HepG2 (cell line): ENCODE data around the gene RIPOR3. TPM values are rescaled to one million over a fixed set of nuclear protein-coding genes. Genes with fewer than 3 reads are reported as not detected.
A peak's percentile ranks its signal among the peaks of the same experiment; 100 is the strongest.

Experiments used
- ARNT2 ChIP-seq: sonication (generic); formaldehyde crosslinking; IDR thresholded peaks from 2 replicates; pipeline ENCODE4 v1.8.0; 2022; ENCODE audit warnings: mild to moderate bottlenecking, low read depth, missing genetic modification reagents, moderate library complexity
- ATF7 ChIP-seq, 2 experiments: fragments of 450-650 bp in 1 of 2; sonication (generic) in 1 of 2; formaldehyde crosslinking in 1 of 2; IDR thresholded peaks; 2 replicates each; pipeline versions ENCODE4 v1.4.0 to v1.6.1; 2016 to 2020; ENCODE audit warnings: antibody characterized with exemption in 1 of 2, mild to moderate bottlenecking in 1 of 2, missing genetic modification reagents in 1 of 2
- DNMT1 ChIP-seq: sonication (generic); formaldehyde crosslinking; IDR thresholded peaks from 2 replicates; pipeline ENCODE4 v1.5.1; 2020; ENCODE audit warnings: mild to moderate bottlenecking, missing genetic modification reagents
- FIP1L1 ChIP-seq: fragments of 200-400 bp; formaldehyde crosslinking; IDR thresholded peaks from 2 replicates; pipeline ENCODE4 v1.6.1; 2018; ENCODE audit warnings: low read depth, mild to moderate bottlenecking, low read length, moderate library complexity, borderline replicate concordance; ENCODE audit not compliant: insufficient read depth
- GPN1 ChIP-seq: sonication (generic); formaldehyde crosslinking; IDR thresholded peaks from 2 replicates; pipeline ENCODE4 v1.5.1; 2020; ENCODE audit warnings: missing genetic modification reagents, borderline replicate concordance
- HNF4A ChIP-seq: sonication (generic); formaldehyde crosslinking; IDR thresholded peaks from 2 replicates; pipeline ENCODE4 v1.4.0; 2020; ENCODE audit warnings: missing genetic modification reagents
- ISL2 ChIP-seq: sonication (generic); formaldehyde crosslinking; IDR thresholded peaks from 2 replicates; pipeline ENCODE4 v1.5.0; 2020; ENCODE audit warnings: missing genetic modification reagents
- JUN ChIP-seq: sonication (generic); formaldehyde crosslinking; IDR thresholded peaks from 2 replicates; pipeline ENCODE4 v1.4.0; 2020; ENCODE audit warnings: mild to moderate bottlenecking, missing genetic modification reagents
- KDM3A ChIP-seq: IDR thresholded peaks from 2 replicates; pipeline ENCODE4 v1.6.1; 2018; ENCODE audit warnings: low read depth, missing compliant biosample characterization
- KLF9 ChIP-seq: IDR thresholded peaks from 2 replicates; pipeline ENCODE4 v1.6.1; 2016; ENCODE audit warnings: low read depth
- PAWR ChIP-seq: sonication (generic); formaldehyde crosslinking; IDR thresholded peaks from 2 replicates; pipeline ENCODE4 v1.4.0; 2020; ENCODE audit warnings: missing genetic modification reagents, mild to moderate bottlenecking, borderline replicate concordance
- RARG ChIP-seq: sonication (generic); formaldehyde crosslinking; IDR thresholded peaks from 2 replicates; pipeline ENCODE4 v1.4.0; 2020; ENCODE audit warnings: low read depth, mild to moderate bottlenecking, missing genetic modification reagents
- SMAD1 ChIP-seq: sonication (generic); formaldehyde crosslinking; IDR thresholded peaks from 2 replicates; pipeline ENCODE4 v1.4.0; 2020; ENCODE audit warnings: missing genetic modification reagents, low read depth, mild to moderate bottlenecking, borderline replicate concordance
- SNAI1 ChIP-seq: sonication (generic); formaldehyde crosslinking; IDR thresholded peaks from 2 replicates; pipeline ENCODE4 v1.5.0; 2020; ENCODE audit warnings: mild to moderate bottlenecking, missing genetic modification reagents, borderline replicate concordance
- THYN1 ChIP-seq: sonication (generic); formaldehyde crosslinking; IDR thresholded peaks from 2 replicates; pipeline ENCODE4 v1.8.1; 2023; ENCODE audit warnings: low read depth, mild to moderate bottlenecking, moderate library complexity, missing genetic modification reagents, borderline replicate concordance
- ZFP82 ChIP-seq: sonication (generic); formaldehyde crosslinking; IDR thresholded peaks from 2 replicates; pipeline ENCODE4 v1.5.1; 2020; ENCODE audit warnings: mild to moderate bottlenecking, missing genetic modification reagents, borderline replicate concordance
- ZNF160 ChIP-seq: sonication (generic); formaldehyde crosslinking; IDR thresholded peaks from 2 replicates; pipeline ENCODE4 v1.8.0; 2022; ENCODE audit warnings: mild to moderate bottlenecking, inconsistent platforms, missing genetic modification reagents
- ZNF17 ChIP-seq: sonication (generic); formaldehyde crosslinking; IDR thresholded peaks from 2 replicates; pipeline ENCODE4 v1.5.0; 2020; ENCODE audit warnings: mild to moderate bottlenecking, missing genetic modification reagents
- ZNF274 ChIP-seq: sonication (generic); formaldehyde crosslinking; IDR thresholded peaks from 2 replicates; pipeline ENCODE4 v1.5.1; 2020; ENCODE audit warnings: mild to moderate bottlenecking, missing genetic modification reagents
- ZNF30 ChIP-seq: sonication (generic); formaldehyde crosslinking; IDR thresholded peaks from 2 replicates; pipeline ENCODE4 v1.5.0; 2020; ENCODE audit warnings: mild to moderate bottlenecking, missing genetic modification reagents
- ZNF317 ChIP-seq: sonication (generic); formaldehyde crosslinking; IDR thresholded peaks from 2 replicates; pipeline ENCODE4 v1.5.0; 2020; ENCODE audit warnings: mild to moderate bottlenecking, missing genetic modification reagents
- ZNF441 ChIP-seq: sonication (generic); formaldehyde crosslinking; IDR thresholded peaks from 2 replicates; pipeline ENCODE4 v1.7.0; 2021; ENCODE audit warnings: missing genetic modification reagents, borderline replicate concordance
- ZNF468 ChIP-seq: sonication (generic); formaldehyde crosslinking; IDR thresholded peaks from 2 replicates; pipeline ENCODE4 v1.8.0; 2022; ENCODE audit warnings: mild to moderate bottlenecking, moderate library complexity, missing genetic modification reagents
- ZNF674 ChIP-seq: sonication (generic); formaldehyde crosslinking; IDR thresholded peaks from 2 replicates; pipeline ENCODE4 v1.5.0; 2020; ENCODE audit warnings: low read depth, mild to moderate bottlenecking, missing genetic modification reagents
- ZNF790 ChIP-seq: sonication (generic); formaldehyde crosslinking; IDR thresholded peaks from 2 replicates; pipeline ENCODE4 v1.8.0; 2022; ENCODE audit warnings: missing genetic modification reagents, mild to moderate bottlenecking, borderline replicate concordance
- ZSCAN21 ChIP-seq: sonication (generic); formaldehyde crosslinking; IDR thresholded peaks from 2 replicates; pipeline ENCODE4 v1.8.0; 2022; ENCODE audit warnings: mild to moderate bottlenecking, missing genetic modification reagents, moderate library complexity, borderline replicate concordance
- ZSCAN29 ChIP-seq: sonication (generic); formaldehyde crosslinking; conservative IDR thresholded peaks from 2 replicates; pipeline ENCODE4 v1.4.0; 2020; ENCODE audit warnings: mild to moderate bottlenecking, missing genetic modification reagents
- polyA plus RNA-seq, 8 experiments: library from polyadenylated mRNA; depleted of rRNA in 3 of 8; stranded (reverse) in 7 of 8; unstranded in 1 of 8; fragments of >200 nt; fragmentation: Illumina TruSeq in 4 of 8; extraction: Trizol in 4 of 8; gene quantifications; 2 replicates each; pipeline versions ENCODE4 v1.2.1 to v1.2.3, GENCODE V29; 2011 to 2016; ENCODE audit warnings: low read depth in 4 of 8, missing spikeins in 1 of 8, mixed read lengths in 1 of 8; ENCODE audit not compliant: insufficient read depth in 1 of 8
- total RNA-seq, 5 experiments: library from RNA; depleted of rRNA; stranded (reverse); fragments of >200 nt; fragmentation: Illumina TruSeq; extraction: Trizol; gene quantifications; 2 replicates each; pipeline ENCODE4 v1.2.3, GENCODE V29; 2016; ENCODE audit warnings: low read depth in 1 of 5
- TF ChIP-seq, protein P1 (sequence below): sonication (generic); formaldehyde crosslinking; IDR thresholded peaks from 2 replicates; pipeline ENCODE4 v1.5.0; 2020; ENCODE audit warnings: missing genetic modification reagents
- TF ChIP-seq, protein P2 (sequence below): sonication (generic); formaldehyde crosslinking; IDR thresholded peaks from 2 replicates; pipeline ENCODE4 v1.5.1; 2020; ENCODE audit warnings: missing genetic modification reagents, mild to moderate bottlenecking, borderline replicate concordance

The RIPOR3 gene
- total and polyA plus RNA-seq, 2 of the 13 experiments (the other 11 are each of a cell fraction or from before 2014, with no cell fraction given), result 0.18 TPM; not detected in 1

DNA sequence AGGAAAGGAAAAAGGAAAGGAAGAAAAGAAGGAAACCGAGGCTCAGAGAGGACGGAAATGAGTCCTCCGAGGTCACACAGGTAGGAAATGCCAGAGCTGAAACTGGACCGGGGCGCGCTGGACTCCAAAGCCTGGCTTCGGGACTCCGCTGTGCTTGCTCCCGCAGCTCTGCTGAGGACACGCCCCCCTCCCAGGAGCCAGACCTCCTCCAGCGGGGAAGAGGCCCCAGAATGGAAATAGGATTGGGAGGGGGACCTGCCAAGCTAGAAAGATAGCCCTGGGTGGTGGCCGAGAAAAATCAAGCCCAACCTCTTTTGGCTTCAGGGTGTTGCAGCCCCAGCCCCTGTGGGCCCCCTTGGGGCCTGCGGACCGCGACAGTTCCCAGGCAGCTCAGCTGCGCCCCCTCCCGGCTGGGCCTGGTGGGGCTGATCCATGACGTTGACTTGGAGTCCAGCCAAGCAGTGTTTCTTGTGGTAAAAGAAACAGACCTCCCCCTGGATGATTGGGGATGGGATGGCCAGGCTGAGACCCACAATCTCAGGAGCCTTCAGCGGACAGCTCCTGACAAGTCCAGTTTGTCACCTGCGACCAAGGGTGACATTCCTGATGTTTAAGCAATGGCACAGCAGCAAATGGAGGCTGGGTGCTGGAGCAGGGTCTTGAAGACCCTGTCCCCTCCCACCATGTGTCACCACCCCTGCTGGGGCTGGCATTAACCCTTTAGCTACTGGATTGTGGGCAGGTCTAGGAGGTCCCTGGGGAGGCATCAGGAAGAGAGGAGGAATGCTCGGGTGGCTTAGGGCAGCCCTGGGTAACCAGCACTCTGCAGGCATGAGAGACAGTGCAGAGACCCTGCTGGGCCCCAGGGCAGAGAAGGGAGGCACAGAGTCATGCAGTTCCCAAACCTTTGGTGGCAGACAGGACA is 55.4 kb downstream of the RIPOR3 start (continued):
- TF ChIP-seq, protein P1, sequence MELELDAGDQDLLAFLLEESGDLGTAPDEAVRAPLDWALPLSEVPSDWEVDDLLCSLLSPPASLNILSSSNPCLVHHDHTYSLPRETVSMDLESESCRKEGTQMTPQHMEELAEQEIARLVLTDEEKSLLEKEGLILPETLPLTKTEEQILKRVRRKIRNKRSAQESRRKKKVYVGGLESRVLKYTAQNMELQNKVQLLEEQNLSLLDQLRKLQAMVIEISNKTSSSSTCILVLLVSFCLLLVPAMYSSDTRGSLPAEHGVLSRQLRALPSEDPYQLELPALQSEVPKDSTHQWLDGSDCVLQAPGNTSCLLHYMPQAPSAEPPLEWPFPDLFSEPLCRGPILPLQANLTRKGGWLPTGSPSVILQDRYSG (CRISPR knock-in tag), result no peak
- TF ChIP-seq KLF9 (CRISPR knock-in tag) (0 out of 2 replicates have a peak, but pooled peaks have one; percentile 33), ZNF468 (CRISPR knock-in tag) (no peak), ZFP82 (no peak), SNAI1 (CRISPR knock-in tag) (no peak), ZNF30 (peak; percentile 60; the same call in 1 of the 2 replicates), FIP1L1 (no peak), DNMT1 (CRISPR knock-in tag) (peak; percentile 22; the same call in 1 of the 2 replicates), JUN (CRISPR knock-in tag) (0 out of 2 replicates have a peak, but pooled peaks have one; percentile 13), RARG (no peak), SMAD1 (CRISPR knock-in tag) (peak; percentile 58; the same call in 1 of the 2 replicates), ZSCAN21 (peak; percentile 9; the same call in 1 of the 2 replicates), ZNF317 (CRISPR knock-in tag) (no peak), KDM3A (CRISPR knock-in tag) (no peak), ATF7 (IDR thresholded peaks at IDR 0.05) (no peak), ATF7 (CRISPR knock-in tag; IDR thresholded peaks at IDR 0.05) (no peak), ZNF674 (no peak), ZNF441 (CRISPR knock-in tag) (no peak), ISL2 (peak; percentile 21; the same call in 1 of the 2 replicates), ZNF790 (CRISPR knock-in tag) (no peak), ARNT2 (CRISPR knock-in tag) (0 out of 2 replicates have a peak, but pooled peaks have one; percentile 27), ZNF274 (CRISPR knock-in tag) (peak; percentile 90), PAWR (no peak), THYN1 (CRISPR knock-in tag) (no peak), ZNF17 (CRISPR knock-in tag) (no peak), ZNF160 (CRISPR knock-in tag) (no peak), ZSCAN29 (0 out of 2 replicates have a peak, but pooled peaks have one; percentile 39), GPN1 (CRISPR knock-in tag) (no peak), HNF4A (CRISPR knock-in tag) (no peak; the same call in 1 of the 2 replicates)
- TF ChIP-seq, protein P2, sequence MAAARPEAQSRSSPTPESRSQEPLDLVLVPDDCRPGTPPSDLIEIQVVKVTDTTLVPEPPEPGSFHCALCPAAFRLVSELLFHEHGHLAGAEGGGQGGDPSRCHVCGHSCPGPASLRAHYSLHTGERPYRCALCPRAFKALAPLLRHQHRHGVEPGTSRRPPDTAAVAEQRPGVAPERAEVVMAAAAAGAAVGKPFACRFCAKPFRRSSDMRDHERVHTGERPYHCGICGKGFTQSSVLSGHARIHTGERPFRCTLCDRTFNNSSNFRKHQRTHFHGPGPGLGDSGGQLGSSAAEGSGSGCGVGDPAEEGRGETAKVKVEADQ (CRISPR knock-in tag), result peak; percentile 95
